Thymus (tissue), 11 donors: ENCODE measurements around the gene CINP. TPM values are rescaled to one million over a fixed set of nuclear protein-coding genes. Genes with fewer than 3 reads are reported as not detected.

ENCODE experiments used
- DNase-seq, 9 donors: peaks; one replicate each; pipeline ENCODE4 v3.0.0-alpha.2; 2013; ENCODE audit warnings: low spot score in 9 of 9, low read depth in 6 of 9, missing footprints in 1 of 9
- H3K27ac ChIP-seq, 2 donors: one replicate each; pipeline ENCODE4 v1.5.1; 2013; ENCODE audit warnings: control low read depth in 1 of 2, low read depth in 1 of 2, low read length in 1 of 2, mild to moderate bottlenecking in 1 of 2, moderate library complexity in 1 of 2
- H3K27me3 ChIP-seq, 2 donors: one replicate each; pipeline ENCODE4 v1.5.1; 2013; ENCODE audit warnings: low read length in 1 of 2; ENCODE audit not compliant: control insufficient read depth in 2 of 2, insufficient read depth in 1 of 2
- H3K36me3 ChIP-seq, 2 donors: one replicate each; pipeline ENCODE4 v1.5.1; 2013; ENCODE audit warnings: low read length in 1 of 2, mild to moderate bottlenecking in 1 of 2, moderate library complexity in 1 of 2; ENCODE audit not compliant: control insufficient read depth in 2 of 2, insufficient read depth in 2 of 2
- H3K4me1 ChIP-seq, 2 donors: one replicate each; pipeline ENCODE4 v1.5.1; 2013; ENCODE audit warnings: low read length in 2 of 2; ENCODE audit not compliant: control insufficient read depth in 2 of 2, insufficient read depth in 2 of 2
- H3K4me3 ChIP-seq, 2 donors: one replicate each; pipeline ENCODE4 v1.5.1; 2013; ENCODE audit warnings: low read length in 2 of 2, control low read depth in 1 of 2, mild to moderate bottlenecking in 1 of 2
- H3K9me3 ChIP-seq, 2 donors: one replicate each; pipeline ENCODE4 v1.5.1; 2013; ENCODE audit warnings: low read length in 1 of 2, mild to moderate bottlenecking in 1 of 2; ENCODE audit not compliant: control insufficient read depth in 2 of 2, insufficient read depth in 1 of 2
- WGBS: extraction: QIAGEN DNeasy Blood & Tissue Kit; methylation state at CpG from one replicate; pipeline ENCODE4 v1.1.7; 2013; 5-methylcytosine and 5-hydroxymethylcytosine counted together
- polyA plus RNA-seq: library from polyadenylated mRNA; stranded (reverse); fragments of 200-250 nt; gene quantifications from one replicate; pipeline ENCODE4 v1.2.3, GENCODE V29; 2013
- total RNA-seq: library from RNA; stranded (reverse); fragments of 120-200 nt; gene quantifications from one replicate; pipeline ENCODE4 v1.2.4, GENCODE V29; 2013
- donor health status: healthy.

CINP gene
- total and polyA plus RNA-seq, 2 donors, result 26.7 to 33.4 TPM

GRCh38 chr14:102390064-102390855 is 27.6 kb upstream of the CINP start:
- Histone ChIP-seq H3K4me3 (no peak overlapping the region), H3K27ac (no peak overlapping the region), H3K4me1 (peaks cover 10 to 11% of the 10 kb centered on the region in 2 donors), H3K9me3 (peaks cover 0 to 7% of the 10 kb centered on the region in 2 donors), H3K27me3 (no peaks in the 10 kb centered on the region), H3K36me3 (peaks cover 0 to 5% of the 10 kb centered on the region in 2 donors)
- 96% methylated on average over 2 of the region's 2 CpGs for WGBS
- DNase-seq, result no peak

- H3K4me1 ChIP-seq, result peaks cover 7 to 8% of the 10 kb centered on the region in 2 donors
- H3K36me3 ChIP-seq, result peaks cover 0 to 6% of the 10 kb centered on the region in 2 donors
- no peak overlapping the region for H3K27ac ChIP-seq
- DNase-seq, result no peak
- H3K27me3 ChIP-seq, result no peaks in the 10 kb centered on the region
- H3K9me3 ChIP-seq, result peaks cover 0 to 7% of the 10 kb centered on the region in 2 donors
- WGBS, result 98% methylated on average over 2 of the region's 2 CpGs
- no peak overlapping the region for H3K4me3 ChIP-seq
Measured at GRCh38 chr14:102389246-102389645, 26.6 kb upstream of the CINP start.

DNA sequence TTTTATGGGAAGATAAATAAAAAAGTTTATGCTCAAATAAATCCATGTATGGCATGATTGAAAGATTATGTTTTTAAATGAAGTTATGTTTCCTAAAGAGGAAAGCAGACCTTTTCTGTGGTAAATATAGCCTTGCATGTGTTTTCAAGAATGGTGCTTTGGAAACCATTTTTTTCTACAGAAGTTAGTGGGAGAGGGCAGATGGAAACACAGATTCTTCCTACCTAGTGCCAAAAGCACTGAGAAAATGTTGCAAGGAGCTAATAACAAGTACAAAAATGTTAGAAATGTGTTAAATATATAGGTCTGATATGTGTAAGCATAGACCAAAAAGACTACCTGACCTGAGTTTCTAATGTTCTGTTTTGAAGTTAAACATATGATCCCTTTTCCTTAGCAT is 24.4 kb upstream of the CINP start:
- peaks cover 5% of the 10 kb centered on the region in 2 donors for H3K4me1 ChIP-seq
- no peak overlapping the region for H3K4me3 ChIP-seq
- H3K9me3 ChIP-seq, result peaks cover 0 to 3% of the 10 kb centered on the region in 2 donors
- no peak overlapping the region for H3K27ac ChIP-seq
- DNase-seq, result no peak
- H3K36me3 ChIP-seq, result peaks cover 0 to 4% of the 10 kb centered on the region in 2 donors
- H3K27me3 ChIP-seq, result no peaks in the 10 kb centered on the region

DNA sequence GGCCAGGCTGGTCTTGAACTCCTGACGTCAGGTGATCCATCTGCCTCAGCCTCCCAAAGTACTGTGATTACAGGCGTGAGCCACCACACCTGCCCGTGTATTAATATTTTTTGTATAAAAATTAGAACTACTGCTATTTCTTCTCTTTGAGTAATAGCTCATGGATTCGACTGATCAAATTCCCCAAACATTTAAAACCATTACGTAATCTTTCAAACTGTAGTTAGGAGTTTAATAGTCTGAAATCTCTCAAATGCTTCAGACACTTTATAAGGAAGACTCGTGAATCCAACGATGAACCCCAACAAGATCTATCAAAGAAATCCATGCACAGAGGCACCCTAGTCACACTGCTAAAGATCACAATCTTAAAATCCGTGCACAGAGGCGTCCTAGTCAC is 16.1 kb upstream of the CINP start:
- H3K4me3 ChIP-seq, result no peak overlapping the region
- no peak for DNase-seq
- H3K9me3 ChIP-seq, result no peaks in the 10 kb centered on the region
- 97% methylated on average over 9 of the region's 9 CpGs for WGBS
- no peak overlapping the region for H3K27ac ChIP-seq
- peaks cover 6 to 8% of the 10 kb centered on the region in 2 donors for H3K36me3 ChIP-seq
- no peaks in the 10 kb centered on the region for H3K4me1 ChIP-seq
- no peaks in the 10 kb centered on the region for H3K27me3 ChIP-seq

GRCh38 chr14:102377696-102378095 is 15.0 kb upstream of the CINP start:
- no peaks in the 10 kb centered on the region for H3K27me3 ChIP-seq
- H3K9me3 ChIP-seq, result no peaks in the 10 kb centered on the region
- no peak for DNase-seq
- peaks cover 6 to 8% of the 10 kb centered on the region in 2 donors for H3K36me3 ChIP-seq
- H3K4me1 ChIP-seq, result no peaks in the 10 kb centered on the region
- H3K4me3 ChIP-seq, result no peak overlapping the region
- H3K27ac ChIP-seq, result no peak overlapping the region

GRCh38 chr14:102375119-102375518 is 12.4 kb upstream of the CINP start:
- H3K36me3 ChIP-seq, result peaks cover 3 to 7% of the 10 kb centered on the region in 2 donors
- no peak overlapping the region for H3K4me3 ChIP-seq
- no peaks in the 10 kb centered on the region for H3K27me3 ChIP-seq
- H3K9me3 ChIP-seq, result no peaks in the 10 kb centered on the region
- WGBS, result 97% methylated on average over 5 of the region's 5 CpGs
- no peak for DNase-seq
- H3K27ac ChIP-seq, result no peak overlapping the region
- H3K4me1 ChIP-seq, result no peaks in the 10 kb centered on the region

GRCh38 chr14:102374264-102374663 is 11.6 kb upstream of the CINP start:
- Histone ChIP-seq H3K36me3 (peaks cover 3 to 5% of the 10 kb centered on the region in 2 donors), H3K27me3 (no peaks in the 10 kb centered on the region), H3K27ac (no peak overlapping the region), H3K4me3 (no peak overlapping the region), H3K4me1 (no peaks in the 10 kb centered on the region), H3K9me3 (no peaks in the 10 kb centered on the region)
- 97% methylated on average over 2 of the region's 2 CpGs for WGBS
- no peak for DNase-seq

GRCh38 chr14:102373110-102373509 is 10.4 kb upstream of the CINP start:
- DNase-seq, result no peak
- H3K36me3 ChIP-seq, result peaks cover 3 to 5% of the 10 kb centered on the region in 2 donors
- H3K4me3 ChIP-seq, result no peak overlapping the region
- H3K9me3 ChIP-seq, result no peaks in the 10 kb centered on the region
- no peaks in the 10 kb centered on the region for H3K27me3 ChIP-seq
- no peak overlapping the region for H3K27ac ChIP-seq
- 96% methylated on average over 3 of the region's 3 CpGs for WGBS
- H3K4me1 ChIP-seq, result no peaks in the 10 kb centered on the region

DNA sequence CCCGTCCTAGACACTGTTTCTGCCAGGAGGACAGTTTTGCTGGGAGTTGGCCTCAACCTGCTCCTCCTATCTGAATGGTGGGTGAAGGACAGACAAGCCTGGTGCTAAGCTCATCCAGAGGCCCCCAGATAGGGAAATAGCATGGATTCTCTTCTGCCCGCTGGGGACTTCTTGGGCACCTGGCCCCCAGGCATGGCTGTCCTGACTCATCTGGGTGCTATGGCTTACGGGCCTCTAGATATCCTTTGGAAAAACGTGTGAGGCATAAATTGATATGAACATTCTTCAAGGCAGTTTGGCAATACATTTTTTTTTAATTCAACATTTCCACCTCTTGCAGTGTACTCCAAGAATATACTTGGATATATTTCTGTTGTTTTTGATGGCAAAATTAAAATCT is 8.7 kb upstream of the CINP start:
- Histone ChIP-seq H3K27ac (no peak overlapping the region), H3K9me3 (no peaks in the 10 kb centered on the region), H3K4me1 (no peaks in the 10 kb centered on the region), H3K36me3 (no peaks in the 10 kb centered on the region), H3K4me3 (no peak overlapping the region), H3K27me3 (no peaks in the 10 kb centered on the region)
- WGBS, result 97% methylated on average over 4 of the region's 4 CpGs
- no peak for DNase-seq
